ENCODE measurements around the gene GEMIN7.

GEMIN7 gene

GRCh38 chr19:45079063-45079910 is at the start of gene GEMIN7:
TSS of gene GEMIN7 (plus strand) at chr19:45079260. CDS start at chr19:45090115, 10,855 bp downstream.
- peak; percentile 75 for DNase-seq (ENCODE audit: low spot score)

- no peak for DNase-seq (ENCODE audit: low spot score)
These were observed 48.2 kb upstream of the GEMIN7 start for GRCh38 chr19:45030825-45031224.

- no peak for DNase-seq (ENCODE audit: low spot score)
These were observed 46.6 kb upstream of the GEMIN7 start for GRCh38 chr19:45032421-45032820.

GRCh38 chr19:45035755-45036154 is 43.3 kb upstream of the GEMIN7 start:
- DNase-seq (ENCODE audit: low spot score), result no peak

- DNase-seq (ENCODE audit: low spot score), result no peak
These were observed 41.5 kb upstream of the GEMIN7 start for GRCh38 chr19:45037393-45038169.

GRCh38 chr19:45038931-45039893 is 39.8 kb upstream of the GEMIN7 start, which contains the start of gene CLASRP:
TSS of gene CLASRP (plus strand) at chr19:45039045. CDS start at chr19:45040213, 1,168 bp downstream.
- DNase-seq (ENCODE audit: low spot score), result peak; percentile 86

- DNase-seq (ENCODE audit: low spot score), result no peak
These were observed 38.8 kb upstream of the GEMIN7 start for GRCh38 chr19:45040059-45040771.

- DNase-seq (ENCODE audit: low spot score), result no peak
These were observed 37.9 kb upstream of the GEMIN7 start for GRCh38 chr19:45041125-45041524.

- no peak for DNase-seq (ENCODE audit: low spot score)
These were observed 33.2 kb upstream of the GEMIN7 start for GRCh38 chr19:45045671-45046353.

- no peak for DNase-seq (ENCODE audit: low spot score)
These were observed 32.7 kb upstream of the GEMIN7 start for GRCh38 chr19:45046355-45046754.

- no peak for DNase-seq (ENCODE audit: low spot score)
These were observed 31.8 kb upstream of the GEMIN7 start for GRCh38 chr19:45047188-45047797.

- no peak for DNase-seq (ENCODE audit: low spot score)
These were observed 29.9 kb upstream of the GEMIN7 start for GRCh38 chr19:45049073-45049736.

GRCh38 chr19:45050036-45050435 is 29.0 kb upstream of the GEMIN7 start:
- no peak for DNase-seq (ENCODE audit: low spot score)

- no peak for DNase-seq (ENCODE audit: low spot score)
These were observed 27.0 kb upstream of the GEMIN7 start for GRCh38 chr19:45051929-45052579.

GRCh38 chr19:45056831-45057230 is 22.2 kb upstream of the GEMIN7 start:
- no peak for DNase-seq (ENCODE audit: low spot score)

- no peak for DNase-seq (ENCODE audit: low spot score)
These were observed 21.6 kb upstream of the GEMIN7 start for GRCh38 chr19:45057444-45057843.

- no peak for DNase-seq (ENCODE audit: low spot score)
These were observed 20.4 kb upstream of the GEMIN7 start for GRCh38 chr19:45058622-45059159.

- DNase-seq (ENCODE audit: low spot score), result peak; percentile 87
These were observed 19.6 kb upstream of the GEMIN7 start for GRCh38 chr19:45059258-45059965.
